Measurements from ENCODE around the gene PDE3B. TPM values are rescaled to one million over a fixed set of nuclear protein-coding genes. Genes with fewer than 3 reads are reported as not detected.
"Not testable (repeated sequence)": the region's sequence is repeated elsewhere in the genome, so short reads cannot be mapped to it uniquely, and the experiment has no call there.

Gene PDE3B
- total RNA-seq, 3 donors from 2014 or later (not counting 1 experiment from before 2014, with no cell fraction given), result 18.2 to 42.3 (median 34.5) TPM

DNA sequence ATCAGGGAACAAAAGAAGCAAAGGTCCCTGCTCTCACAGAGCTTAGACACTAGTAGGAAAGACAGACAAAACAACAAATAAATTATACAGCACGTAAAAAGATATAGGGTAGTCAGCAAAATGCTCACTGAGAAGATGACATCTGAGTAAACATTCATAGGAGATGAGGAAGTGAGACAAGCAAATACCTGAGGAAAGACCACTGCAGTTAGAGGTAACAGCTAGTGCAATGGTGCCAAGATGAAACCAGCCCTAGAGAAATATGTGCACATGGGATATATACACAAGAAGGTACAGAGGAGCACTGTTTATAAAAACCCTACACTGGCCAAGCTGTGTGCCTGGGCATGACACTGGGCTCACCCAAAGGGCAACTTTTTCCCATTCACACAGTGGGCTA is 238.6 kb downstream of the PDE3B start:
- Histone ChIP-seq H3K9me3 (ENCODE audit: control insufficient read depth, insufficient read depth, low read length) (no peaks in the 10 kb centered on the region), H3K4me3 (ENCODE audit: low read length) (no peak overlapping the region), H3K27ac (ENCODE audit: low read length) (no peak overlapping the region), H3K27me3 (ENCODE audit: control insufficient read depth, insufficient read depth, low read length) (no peaks in the 10 kb centered on the region), H3K4me1 (ENCODE audit: control insufficient read depth, insufficient read depth, low read length) (no peaks in the 10 kb centered on the region), H3K36me3 (ENCODE audit: control insufficient read depth, insufficient read depth, low read length) (peaks cover 16% of the 10 kb centered on the region)
- WGBS (ENCODE audit: insufficient coverage), result no CpG with 5 or more reads among the region's 1 CpG
- no peak for DNase-seq
- Mint-ChIP-seq H3K4me1 (peaks cover 17 to 22% of the 10 kb centered on the region in 2 donors), H3K4me3 (no peak overlapping the region), H3K36me3 (peaks cover 21% of the 10 kb centered on the region), H3K27me3 (ENCODE audit: low read depth in 2 of 2) (no peaks in the 10 kb centered on the region), H3K9me3 (no peaks in the 10 kb centered on the region), H3K27ac (no peak overlapping the region)
- no peak for ATAC-seq
- no peak for TF ChIP-seq CTCF (IDR thresholded peaks at IDR 0.05)
- intact Hi-C loops (cut with micrococcal nuclease), result no loop called here

DNA sequence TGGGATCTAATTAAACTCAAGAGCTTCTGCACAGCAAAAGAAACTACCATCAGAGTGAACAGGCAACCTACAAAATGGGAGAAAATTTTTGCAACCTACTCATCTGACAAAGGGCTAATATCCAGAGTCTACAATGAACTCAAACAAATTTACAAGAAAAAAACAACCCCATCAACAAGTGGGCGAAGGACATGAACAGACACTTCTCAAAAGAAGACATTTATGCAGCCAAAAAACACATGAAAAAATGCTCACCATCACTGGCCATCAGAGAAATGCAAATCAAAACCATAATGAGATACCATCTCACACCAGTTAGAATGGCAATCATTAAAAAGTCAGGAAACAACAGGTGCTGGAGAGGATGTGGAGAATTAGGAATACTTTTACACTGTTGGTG is 240.1 kb downstream of the PDE3B start:
- no CpG with 5 or more reads among the region's 1 CpG for WGBS (ENCODE audit: insufficient coverage)
- peaks cover 21 to 32% of the 10 kb centered on the region in 2 donors for H3K4me1 Mint-ChIP-seq
- H3K9me3 ChIP-seq (ENCODE audit: control insufficient read depth, insufficient read depth, low read length); H3K27me3 Mint-ChIP-seq (ENCODE audit: low read depth in 2 of 2); H3K27me3 ChIP-seq (ENCODE audit: control insufficient read depth, insufficient read depth, low read length); DNase-seq; H3K4me3 ChIP-seq (ENCODE audit: low read length); intact Hi-C loops (cut with micrococcal nuclease); H3K27ac Mint-ChIP-seq; H3K9me3 Mint-ChIP-seq; ATAC-seq; H3K4me3 Mint-ChIP-seq; H3K36me3 Mint-ChIP-seq; H3K4me1 ChIP-seq (ENCODE audit: control insufficient read depth, insufficient read depth, low read length); H3K27ac ChIP-seq (ENCODE audit: low read length); H3K36me3 ChIP-seq (ENCODE audit: control insufficient read depth, insufficient read depth, low read length): not testable (repeated sequence)

DNA sequence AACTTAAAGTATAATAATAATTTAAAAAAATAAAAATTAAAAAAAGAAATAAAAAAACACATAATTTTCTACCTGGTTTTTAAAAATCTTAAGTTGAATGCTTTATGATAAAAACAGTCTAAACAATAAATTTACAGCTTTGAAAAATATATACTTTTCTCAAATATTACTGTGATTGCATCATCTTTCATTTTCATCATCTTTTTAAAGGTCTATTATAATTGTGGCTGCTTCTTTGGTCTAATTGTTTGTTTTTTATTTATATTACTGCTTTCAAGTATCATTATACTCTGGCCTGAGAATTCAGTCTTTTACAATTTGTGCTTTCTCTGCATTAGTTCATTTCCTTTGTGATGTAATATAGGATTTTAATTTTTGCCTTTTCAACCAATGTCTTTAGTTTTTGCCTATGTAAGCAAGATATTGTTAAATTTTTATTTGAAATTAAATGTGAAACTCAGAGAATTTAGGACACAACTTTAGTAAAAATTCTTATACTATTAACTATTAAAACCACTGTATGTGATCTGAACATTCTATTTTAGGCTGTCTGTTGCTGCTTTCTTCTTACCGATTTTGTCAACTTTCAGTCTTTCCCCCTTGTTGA is 241.2 kb downstream of the PDE3B start:
- no peak for TF ChIP-seq CTCF (IDR thresholded peaks at IDR 0.05)
- Histone ChIP-seq H3K27me3 (ENCODE audit: control insufficient read depth, insufficient read depth, low read length) (no peaks in the 10 kb centered on the region), H3K4me1 (ENCODE audit: control insufficient read depth, insufficient read depth, low read length) (peaks cover 2% of the 10 kb centered on the region), H3K27ac (ENCODE audit: low read length) (no peak overlapping the region), H3K36me3 (ENCODE audit: control insufficient read depth, insufficient read depth, low read length) (peaks cover 4% of the 10 kb centered on the region), H3K9me3 (ENCODE audit: control insufficient read depth, insufficient read depth, low read length) (no peaks in the 10 kb centered on the region), H3K4me3 (ENCODE audit: low read length) (no peak overlapping the region)
- intact Hi-C loops (cut with micrococcal nuclease), result no loop called here
- ATAC-seq (no peak), DNase-seq (no peak)
- no peaks in the 10 kb centered on the region for H3K27me3 Mint-ChIP-seq (ENCODE audit: low read depth in 2 of 2)
- peaks cover 29 to 42% of the 10 kb centered on the region in 2 donors for H3K4me1 Mint-ChIP-seq
- peaks cover 7% of the 10 kb centered on the region for H3K36me3 Mint-ChIP-seq
- 100% methylated on average over 1 of the region's 1 CpG for WGBS (ENCODE audit: insufficient coverage)
- peak overlapping the region in 1 of 2 donors; percentile 30 for H3K27ac Mint-ChIP-seq
- H3K9me3 Mint-ChIP-seq, result no peaks in the 10 kb centered on the region
- H3K4me3 Mint-ChIP-seq, result no peak overlapping the region

DNA sequence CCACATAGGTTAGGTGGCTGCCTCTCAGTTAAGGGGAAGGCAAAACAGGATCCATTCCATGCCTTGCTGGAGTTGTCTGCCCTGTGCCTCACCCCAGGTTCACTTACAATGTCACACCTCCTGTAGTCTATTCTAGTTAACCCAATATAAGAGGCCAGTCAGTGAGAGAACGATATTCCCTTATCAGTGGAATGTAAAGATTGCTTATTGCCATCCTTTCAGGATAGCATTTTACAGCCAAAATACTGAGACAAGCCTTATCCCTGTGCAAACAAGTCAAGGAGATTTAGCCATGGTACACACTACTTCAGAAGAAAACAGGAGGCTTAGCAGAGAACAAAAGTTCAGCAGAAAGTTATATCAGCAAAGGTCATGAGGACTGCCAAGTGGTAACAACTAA is 242.9 kb downstream of the PDE3B start:
- H3K36me3 Mint-ChIP-seq, result peaks cover 7% of the 10 kb centered on the region
- DNase-seq, result no peak
- H3K27ac Mint-ChIP-seq, result no peak overlapping the region
- Histone ChIP-seq H3K9me3 (ENCODE audit: control insufficient read depth, insufficient read depth, low read length) (no peaks in the 10 kb centered on the region), H3K27ac (ENCODE audit: low read length) (no peak overlapping the region), H3K27me3 (ENCODE audit: control insufficient read depth, insufficient read depth, low read length) (no peaks in the 10 kb centered on the region), H3K4me3 (ENCODE audit: low read length) (no peak overlapping the region), H3K36me3 (ENCODE audit: control insufficient read depth, insufficient read depth, low read length) (peaks cover under 1% of the 10 kb centered on the region), H3K4me1 (ENCODE audit: control insufficient read depth, insufficient read depth, low read length) (peaks cover 11% of the 10 kb centered on the region)
- TF ChIP-seq CTCF (IDR thresholded peaks at IDR 0.05), result no peak
- no peak overlapping the region for H3K4me3 Mint-ChIP-seq
- no peak for ATAC-seq
- H3K4me1 Mint-ChIP-seq, result peaks cover 39 to 55% of the 10 kb centered on the region in 2 donors
- H3K9me3 Mint-ChIP-seq, result no peaks in the 10 kb centered on the region
- 100% methylated on average over 1 of the region's 1 CpG for WGBS (ENCODE audit: insufficient coverage)
- intact Hi-C loops (cut with micrococcal nuclease), result no loop called here
- H3K27me3 Mint-ChIP-seq (ENCODE audit: low read depth in 2 of 2), result no peaks in the 10 kb centered on the region

Data from natural killer cell (primary cell).